Large intestine (tissue), 12 donors: Measurements from ENCODE around the gene WEE2. TPM values are rescaled to one million over a fixed set of nuclear protein-coding genes. Genes with fewer than 3 reads are reported as not detected.

Experiments used
- DNase-seq, 2 donors: peaks; one replicate each; pipeline versions ENCODE4 v3.0.0 to v3.0.0-alpha.2; 2013
- H3K27ac ChIP-seq: one replicate; pipeline ENCODE4 v1.5.1; 2013; ENCODE audit warnings: low read length
- H3K27me3 ChIP-seq: 2 replicates; pipeline ENCODE4 v1.6.1; 2013; ENCODE audit warnings: low read length; ENCODE audit not compliant: control insufficient read depth, insufficient read depth
- H3K36me3 ChIP-seq: 2 replicates; pipeline ENCODE4 v1.6.1; 2013; ENCODE audit warnings: low read length; ENCODE audit not compliant: control insufficient read depth, insufficient read depth
- H3K4me1 ChIP-seq: one replicate; pipeline ENCODE4 v1.6.1; 2013; ENCODE audit warnings: low read length; ENCODE audit not compliant: control insufficient read depth, insufficient read depth
- H3K4me3 ChIP-seq: one replicate; pipeline ENCODE4 v1.5.1; 2013; ENCODE audit warnings: low read length
- H3K9me3 ChIP-seq: one replicate; pipeline ENCODE4 v1.6.1; 2013; ENCODE audit warnings: mild to moderate bottlenecking, low read depth, low read length, moderate library complexity; ENCODE audit not compliant: control insufficient read depth
- WGBS: methylation state at CpG from one replicate; pipeline ENCODE4 v1.1.5; 2013; ENCODE audit warnings: low lambda C conversion rate; ENCODE audit not compliant: insufficient coverage; 5-methylcytosine and 5-hydroxymethylcytosine counted together
- long read RNA-seq, 11 donors: transcript quantifications; one replicate each; lab custom pipeline, GENCODE V29; 2026
- polyA plus RNA-seq: library from polyadenylated mRNA; unstranded; fragments of 120-200 nt; gene quantifications from one replicate; pipeline ENCODE4 v1.2.1, GENCODE V29; 2013

The WEE2 gene
- polyA plus RNA-seq = 5.1 TPM
- long read RNA-seq, donor 1 = 0 reads
- long read RNA-seq, donor 2 = 0 reads
- long read RNA-seq, donor 3 = 0 reads
- long read RNA-seq, donor 4 = 0 reads
- long read RNA-seq, donor 5 = 0 reads
- long read RNA-seq, donor 6 = 0 reads
- long read RNA-seq, donor 7 = 0 reads
- long read RNA-seq, donor 8 = 0 reads
- long read RNA-seq, donor 9 = 0 reads
- long read RNA-seq, donor 10 = 0 reads
- long read RNA-seq, donor 11 = 0 reads

DNA sequence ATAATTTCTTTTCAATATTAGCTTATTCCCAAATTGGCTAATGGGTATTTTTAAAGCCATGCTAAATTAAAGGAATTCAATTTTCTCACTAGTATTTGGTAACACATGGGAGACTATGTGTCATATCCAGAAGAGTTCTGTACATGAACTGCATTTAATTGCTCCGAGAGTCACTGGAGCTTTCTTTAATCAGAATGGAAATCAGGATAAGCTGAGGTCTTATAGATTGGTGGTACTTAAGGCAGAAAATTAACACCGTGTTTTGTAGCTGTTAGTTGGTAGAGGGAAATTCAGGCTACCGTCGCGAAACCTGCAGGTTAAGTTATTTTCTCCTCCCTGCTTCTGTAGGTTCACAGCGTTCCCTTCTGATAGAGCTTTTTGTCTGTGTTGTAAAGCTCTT lies at the start of gene WEE2:
WEE2 (plus strand) TSS at position 3 of the 400 bp plus-strand sequence. CDS start 406 bp downstream, outside the sequence.
- DNase-seq = no peak
- no CpG with 5 or more reads among the region's 6 CpGs for WGBS
- H3K4me3 ChIP-seq = no peak within 1 kb of the TSS
- no peaks in the 10 kb centered on the region for H3K9me3 ChIP-seq
- peaks cover 50% of the 10 kb centered on the region for H3K4me1 ChIP-seq
- no peaks in the 10 kb centered on the region for H3K27me3 ChIP-seq
- no peak within 1 kb of the TSS for H3K27ac ChIP-seq
- H3K36me3 ChIP-seq = no peaks in the 10 kb centered on the region

DNA sequence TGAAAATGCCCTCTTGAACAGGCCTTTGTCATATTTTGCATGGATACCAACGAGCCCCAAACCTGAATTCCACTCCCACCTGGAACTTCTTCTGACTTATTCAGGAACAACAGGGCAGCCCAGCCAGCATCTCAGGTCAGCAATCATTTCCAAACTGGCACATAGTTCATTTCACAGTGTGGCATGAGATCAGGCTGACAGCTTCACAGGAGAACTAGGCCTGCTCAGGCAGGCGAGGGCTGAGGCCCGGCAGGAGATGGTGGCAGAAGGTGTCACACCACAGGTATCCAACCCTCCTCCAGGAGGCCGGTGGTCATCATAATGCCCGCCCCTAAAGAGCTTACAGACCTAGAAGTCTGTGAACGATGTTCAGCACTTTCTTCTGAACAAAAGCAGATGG lies 48.7 kb upstream of the WEE2 start:
- H3K9me3 ChIP-seq = no peaks in the 10 kb centered on the region
- WGBS = no CpG with 5 or more reads among the region's 6 CpGs
- no peak overlapping the region for H3K27ac ChIP-seq
- peaks cover 11% of the 10 kb centered on the region for H3K4me1 ChIP-seq
- peaks cover 67% of the 10 kb centered on the region for H3K36me3 ChIP-seq
- no peak for DNase-seq
- no peak overlapping the region for H3K4me3 ChIP-seq
- H3K27me3 ChIP-seq = no peaks in the 10 kb centered on the region

DNA sequence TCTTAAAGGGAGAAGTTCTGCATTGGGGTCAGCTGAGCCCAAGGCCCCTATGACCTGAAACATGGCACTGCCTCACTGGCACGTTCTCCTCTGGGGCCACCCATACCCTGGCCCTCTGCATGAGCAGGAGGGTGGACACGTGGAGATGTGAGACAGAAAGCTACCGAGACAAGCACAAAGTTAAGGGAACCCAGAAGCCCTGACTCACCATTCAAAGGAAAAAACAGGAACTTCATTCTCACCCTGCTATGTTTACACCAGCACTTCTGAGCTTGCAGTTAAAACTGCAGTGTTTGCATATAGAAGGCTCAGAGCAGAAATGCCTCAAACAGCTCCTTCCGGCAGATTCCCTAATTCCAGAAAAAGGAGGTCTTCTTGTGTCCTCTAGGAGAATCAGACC lies 47.9 kb upstream of the WEE2 start:
- Histone ChIP-seq H3K27ac (no peak overlapping the region), H3K9me3 (no peaks in the 10 kb centered on the region), H3K27me3 (no peaks in the 10 kb centered on the region), H3K36me3 (peaks cover 73% of the 10 kb centered on the region), H3K4me1 (peaks cover 18% of the 10 kb centered on the region), H3K4me3 (no peak overlapping the region)
- 100% methylated on average over 1 of the region's 4 CpGs for WGBS
- no peak for DNase-seq

DNA sequence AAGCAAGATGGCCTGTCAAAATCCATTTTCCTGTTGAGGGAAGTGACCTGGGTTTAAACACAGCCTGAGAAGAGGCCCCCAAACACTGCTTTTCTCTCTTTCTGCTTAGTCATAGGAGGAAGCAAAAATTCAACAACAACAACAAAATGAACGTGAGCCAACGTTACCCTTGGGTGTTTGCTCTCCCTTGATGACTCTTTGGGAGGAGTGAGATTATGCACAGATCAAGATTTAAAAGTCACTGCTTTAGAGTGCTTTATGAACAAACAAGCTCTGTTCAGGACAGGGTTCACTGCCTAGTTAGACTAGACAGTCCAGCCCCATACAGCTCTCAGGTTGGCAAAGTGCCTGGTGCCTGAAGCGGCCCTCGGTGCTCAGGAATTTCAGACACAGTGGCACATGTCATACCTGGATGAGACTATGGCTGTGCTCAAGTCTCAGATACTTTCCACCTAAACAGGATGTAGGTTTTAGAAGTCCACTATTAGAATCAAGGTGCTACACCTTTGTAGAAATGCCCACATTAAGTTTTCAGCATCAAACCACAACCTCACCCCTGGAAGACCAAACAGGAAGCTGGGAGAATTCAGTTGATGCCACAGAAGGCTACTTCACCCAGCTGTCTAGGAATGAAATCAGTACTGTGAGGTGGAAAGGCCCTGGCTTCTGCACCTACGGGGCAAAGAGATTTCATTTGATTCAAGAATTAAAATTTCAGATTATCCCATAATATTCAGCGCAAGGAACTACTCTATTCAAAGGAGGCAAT lies 44.9 kb upstream of the WEE2 start:
- Histone ChIP-seq H3K9me3 (no peaks in the 10 kb centered on the region), H3K4me1 (peaks cover 21% of the 10 kb centered on the region), H3K4me3 (no peak overlapping the region), H3K27me3 (no peaks in the 10 kb centered on the region), H3K36me3 (peaks cover 78% of the 10 kb centered on the region), H3K27ac (peak overlapping the region; percentile 36)
- 100% methylated on average over 1 of the region's 6 CpGs for WGBS
- DNase-seq = peak in 1 of 2 donors; percentile 63

DNA sequence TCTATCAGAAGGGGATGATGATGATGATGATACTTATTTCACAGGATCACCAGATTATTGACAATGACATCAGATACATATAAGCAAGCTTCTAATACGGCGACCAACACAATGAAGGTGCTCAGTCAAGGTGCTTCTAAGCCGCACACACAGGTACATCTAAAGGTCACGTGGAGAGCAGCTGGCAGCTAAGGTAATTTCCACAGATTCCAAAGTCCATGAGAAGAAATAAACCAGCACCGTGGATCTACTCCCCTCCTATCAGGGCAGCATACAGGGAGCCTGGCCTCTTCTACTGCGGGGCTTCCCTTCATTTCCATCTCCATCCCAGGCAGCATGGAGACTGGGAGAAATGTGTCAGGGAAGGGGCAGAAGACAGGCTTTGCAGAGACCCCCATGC lies 43.7 kb upstream of the WEE2 start:
- Histone ChIP-seq H3K36me3 (peaks cover 66% of the 10 kb centered on the region), H3K27me3 (no peaks in the 10 kb centered on the region), H3K4me1 (peaks cover 21% of the 10 kb centered on the region), H3K9me3 (no peaks in the 10 kb centered on the region), H3K4me3 (no peak overlapping the region), H3K27ac (peak overlapping the region; percentile 59)
- WGBS = no CpG with 5 or more reads among the region's 6 CpGs
- DNase-seq = peak; percentile 86 to 92

DNA sequence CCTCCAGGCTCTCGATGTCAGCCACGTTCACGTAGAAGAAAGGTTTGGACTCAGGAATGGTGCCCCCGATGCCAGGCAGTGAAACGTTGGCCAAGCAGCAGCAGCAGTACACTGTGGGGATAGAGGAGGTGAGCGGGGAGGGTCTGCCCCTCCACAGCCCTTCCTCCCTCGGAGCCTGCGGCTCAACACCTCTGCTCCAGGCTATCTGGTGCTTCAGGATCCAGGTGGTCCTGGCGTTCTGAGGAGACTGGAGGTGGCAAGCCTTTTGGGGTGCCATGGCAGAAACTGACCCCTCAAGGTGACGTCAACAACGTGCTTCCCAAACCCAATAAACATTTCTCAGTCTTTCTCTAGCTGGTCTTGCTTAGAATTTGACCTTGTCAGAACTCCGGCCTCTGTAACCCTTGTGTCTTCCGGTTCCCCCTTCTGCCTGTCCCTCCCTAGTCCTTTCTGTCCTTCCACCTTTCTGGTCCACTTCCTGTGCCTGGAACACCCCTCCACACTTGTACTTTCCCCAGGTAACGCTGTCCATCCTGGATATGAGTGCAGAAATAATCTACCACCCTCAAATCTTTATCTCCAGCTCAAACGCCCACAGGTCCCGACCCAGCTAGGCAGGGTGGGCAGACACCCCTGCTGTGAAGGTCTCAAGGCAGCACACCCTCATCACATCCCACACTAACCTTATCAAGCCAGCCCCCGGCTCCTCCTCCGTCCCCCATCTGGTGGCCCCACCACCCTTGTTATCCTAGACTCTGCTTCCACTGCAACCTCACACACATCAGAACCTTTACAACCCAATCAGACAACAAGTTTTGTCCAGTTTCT lies 42.7 kb upstream of the WEE2 start:
- Histone ChIP-seq H3K36me3 (peaks cover 57% of the 10 kb centered on the region), H3K27ac (peak overlapping the region; percentile 56), H3K27me3 (no peaks in the 10 kb centered on the region), H3K4me1 (peaks cover 21% of the 10 kb centered on the region), H3K4me3 (no peak overlapping the region), H3K9me3 (no peaks in the 10 kb centered on the region)
- DNase-seq = no peak
- WGBS = 93% methylated on average over 3 of the region's 18 CpGs

DNA sequence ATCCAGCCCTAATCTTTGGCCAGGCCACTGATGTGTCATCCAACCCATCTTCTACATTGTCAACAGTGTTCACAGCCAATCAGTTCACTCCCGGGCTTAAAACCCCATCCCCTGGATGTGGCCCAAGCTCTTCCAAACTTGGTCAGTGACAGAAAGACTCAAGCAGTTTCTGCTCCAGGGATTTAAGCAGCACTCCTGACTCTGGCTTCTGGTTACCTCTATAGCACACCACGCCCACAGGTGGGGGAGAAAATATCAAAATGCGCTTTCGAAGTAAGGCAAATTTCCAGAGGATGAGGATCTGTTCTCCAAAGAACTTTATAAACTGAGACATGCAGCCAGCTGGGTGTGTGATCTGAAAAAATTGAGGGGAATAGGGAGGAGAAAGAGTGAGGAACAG lies 42.1 kb upstream of the WEE2 start:
- peaks cover 55% of the 10 kb centered on the region for H3K36me3 ChIP-seq

DNA sequence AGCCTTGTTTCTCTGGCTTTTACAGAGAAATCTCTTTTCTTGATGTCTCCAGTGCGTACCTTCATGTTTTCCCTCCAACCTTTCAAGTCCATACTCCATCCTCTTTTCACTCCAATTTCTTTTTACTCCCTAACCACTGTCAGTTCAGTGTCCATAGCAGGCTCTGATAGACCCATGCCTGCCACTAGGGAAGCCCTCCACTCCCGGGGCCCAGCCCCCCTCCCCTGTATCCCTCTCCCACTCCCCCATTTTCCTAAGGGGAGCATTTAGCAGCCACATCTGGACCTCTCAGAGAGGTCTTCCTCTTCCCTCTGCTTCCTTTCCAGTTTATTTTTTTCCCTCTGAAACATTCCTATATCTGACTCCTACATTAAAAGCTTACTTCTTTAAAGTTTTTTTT lies 39.3 kb upstream of the WEE2 start:
- 100% methylated on average over 1 of the region's 2 CpGs for WGBS
- no peak for DNase-seq
- no peaks in the 10 kb centered on the region for H3K27me3 ChIP-seq
- no peaks in the 10 kb centered on the region for H3K9me3 ChIP-seq
- no peak overlapping the region for H3K4me3 ChIP-seq
- H3K27ac ChIP-seq = no peak overlapping the region
- H3K36me3 ChIP-seq = peaks cover 49% of the 10 kb centered on the region
- peaks cover 17% of the 10 kb centered on the region for H3K4me1 ChIP-seq

More for the DNA sequence above, 42.1 kb upstream of the WEE2 start:
- DNase-seq = no peak
- H3K4me1 ChIP-seq = peaks cover 21% of the 10 kb centered on the region
- 100% methylated on average over 1 of the region's 4 CpGs for WGBS
- no peak overlapping the region for H3K4me3 ChIP-seq
- no peaks in the 10 kb centered on the region for H3K27me3 ChIP-seq
- no peak overlapping the region for H3K27ac ChIP-seq
- H3K9me3 ChIP-seq = no peaks in the 10 kb centered on the region

DNA sequence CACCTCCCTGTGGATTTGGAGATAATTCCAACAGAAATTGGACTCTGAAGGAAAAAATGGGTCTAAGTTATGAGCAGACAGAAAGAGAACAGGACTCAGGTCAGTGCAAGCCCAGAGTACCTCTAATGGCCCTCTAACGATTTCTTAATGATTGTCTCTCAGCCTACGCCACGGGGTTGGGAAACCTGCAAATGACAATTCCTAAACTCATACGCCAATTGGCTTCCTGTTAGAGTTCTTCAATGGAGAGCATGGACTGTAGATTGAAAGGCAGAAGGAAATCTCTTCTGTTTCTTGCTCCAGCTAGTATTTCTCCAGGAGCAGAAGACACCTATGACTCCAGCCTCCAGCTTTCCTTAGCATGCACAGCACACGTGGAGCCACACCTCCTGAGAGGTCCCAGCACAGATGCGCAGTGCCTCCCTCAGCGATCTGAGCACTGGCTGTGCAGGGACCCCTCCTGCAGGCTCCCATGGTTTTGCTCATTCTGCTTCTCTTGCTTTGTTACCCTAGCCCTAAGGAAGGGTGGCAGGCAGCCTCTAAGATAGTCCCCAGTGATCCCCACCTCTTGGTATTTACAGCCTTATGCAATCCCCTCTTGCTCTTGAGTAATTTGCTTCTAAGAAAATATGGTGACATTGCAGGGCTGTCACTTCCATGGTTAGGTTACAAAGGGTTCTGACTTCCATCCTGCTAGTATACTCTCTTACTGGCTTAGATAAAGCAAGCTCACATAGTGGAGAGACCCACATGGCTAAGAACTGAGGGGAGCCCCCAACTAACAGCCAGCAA lies 36.3 kb upstream of the WEE2 start:
- no peaks in the 10 kb centered on the region for H3K9me3 ChIP-seq
- DNase-seq = peak; percentile 45 to 73
- H3K27me3 ChIP-seq = no peaks in the 10 kb centered on the region
- peaks cover 3% of the 10 kb centered on the region for H3K4me1 ChIP-seq
- peak overlapping the region; percentile 58 for H3K27ac ChIP-seq
- no CpG with 5 or more reads among the region's 7 CpGs for WGBS
- H3K36me3 ChIP-seq = peaks cover 31% of the 10 kb centered on the region
- H3K4me3 ChIP-seq = no peak overlapping the region

DNA sequence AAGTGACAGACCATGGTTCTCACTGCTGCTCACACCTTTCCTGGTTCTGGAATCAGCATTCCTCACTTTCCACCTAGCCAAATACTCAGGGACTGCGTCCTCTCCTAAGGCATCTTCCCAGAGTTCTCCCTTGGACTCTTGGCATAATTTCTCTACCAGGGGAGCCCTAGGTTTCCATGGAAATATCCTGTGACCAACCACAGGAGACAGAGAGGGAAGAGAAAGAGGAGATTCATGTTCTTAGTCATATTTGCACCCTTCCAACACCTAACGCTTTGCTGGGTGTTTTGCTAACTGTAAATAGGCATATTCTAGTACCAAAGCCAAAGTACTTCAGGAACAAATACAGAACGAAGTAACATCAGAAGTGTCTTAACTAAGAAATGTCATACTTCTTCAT lies 34.8 kb upstream of the WEE2 start:
- Histone ChIP-seq H3K4me3 (no peak overlapping the region), H3K9me3 (no peaks in the 10 kb centered on the region), H3K27ac (no peak overlapping the region), H3K36me3 (peaks cover 29% of the 10 kb centered on the region), H3K4me1 (peaks cover 3% of the 10 kb centered on the region), H3K27me3 (no peaks in the 10 kb centered on the region)
- no peak for DNase-seq
- WGBS = 100% methylated on average over 1 of the region's 3 CpGs
